ENCODE measurements around the gene AQP12A.

AQP12A gene

DNA sequence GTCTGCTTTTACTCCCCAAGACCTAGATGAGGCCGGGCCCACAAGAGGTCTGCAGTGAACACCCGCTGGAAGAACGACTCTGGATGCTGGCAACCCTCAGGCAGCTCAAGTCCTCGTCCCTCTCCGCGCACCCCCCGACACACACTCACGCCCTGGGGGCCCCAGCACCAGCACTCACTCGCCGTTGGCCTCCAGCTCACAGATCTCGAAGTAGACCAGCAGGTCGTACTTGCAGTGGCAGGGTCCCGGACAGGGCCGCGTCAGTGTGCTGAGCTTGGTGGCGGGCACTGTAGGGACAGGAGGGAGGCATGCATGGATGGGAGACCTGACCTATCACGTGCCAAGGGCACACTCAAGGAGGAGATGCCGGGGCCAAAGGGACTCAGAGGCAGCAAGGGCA, 49.4 kb downstream of the AQP12A start:
- no peak for DNase-seq (ENCODE audit: low spot score)

GRCh38 chr2:240742602-240743095, 51.0 kb downstream of the AQP12A start:
- no peak for DNase-seq (ENCODE audit: low spot score)

- no peak for DNase-seq (ENCODE audit: low spot score)
Observed at GRCh38 chr2:240745456-240745855, 53.8 kb downstream of the AQP12A start.

- no peak for DNase-seq (ENCODE audit: low spot score)
Observed at GRCh38 chr2:240745962-240746361, 54.3 kb downstream of the AQP12A start.

GRCh38 chr2:240746671-240747070, 55.0 kb downstream of the AQP12A start:
- DNase-seq (ENCODE audit: low spot score) = no peak

GRCh38 chr2:240747256-240747655, 55.6 kb downstream of the AQP12A start:
- DNase-seq (ENCODE audit: low spot score) = no peak

Measured in hematopoietic multipotent progenitor cell treated with erythropoietin and hydrocortisone succinate and interleukin-3 and kit ligand, for 17 days (in vitro differentiated cells).